Measurements from ENCODE around the gene ZNF266.

DNA sequence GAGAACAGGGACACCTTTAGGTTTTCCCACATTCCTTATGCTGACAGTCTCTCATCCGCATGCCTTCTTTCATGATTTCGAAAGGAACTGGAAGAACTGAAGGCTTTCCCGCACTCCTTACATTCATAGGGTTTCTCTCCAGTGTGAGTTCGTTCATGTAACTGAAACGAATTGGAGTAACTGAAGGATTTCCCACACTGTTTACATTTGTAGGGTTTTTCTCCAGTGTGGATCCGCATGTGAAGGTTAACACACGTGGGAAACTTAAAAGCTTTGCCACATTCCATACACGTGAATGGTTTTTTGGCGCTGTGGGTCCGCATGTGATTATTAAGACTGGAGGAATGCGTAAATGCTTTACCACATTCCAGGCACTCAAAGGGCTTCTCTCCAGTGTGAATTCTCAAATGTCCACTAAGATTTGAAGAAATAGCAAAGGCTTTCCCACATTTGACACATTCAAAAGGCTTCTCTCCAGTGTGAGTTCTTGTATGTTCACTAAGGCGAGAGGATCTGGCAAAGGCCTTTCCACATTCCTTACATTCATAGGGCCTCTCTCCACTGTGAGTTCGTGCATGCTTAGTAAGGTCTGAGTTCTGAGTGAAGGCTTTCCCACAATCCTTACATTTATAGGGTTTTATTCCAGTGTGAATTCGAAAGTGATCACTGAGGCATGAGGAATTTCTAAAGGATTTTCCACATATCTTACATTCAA is 22.0 kb downstream of the ZNF266 start:
- TF ChIP-seq, protein P1, sequence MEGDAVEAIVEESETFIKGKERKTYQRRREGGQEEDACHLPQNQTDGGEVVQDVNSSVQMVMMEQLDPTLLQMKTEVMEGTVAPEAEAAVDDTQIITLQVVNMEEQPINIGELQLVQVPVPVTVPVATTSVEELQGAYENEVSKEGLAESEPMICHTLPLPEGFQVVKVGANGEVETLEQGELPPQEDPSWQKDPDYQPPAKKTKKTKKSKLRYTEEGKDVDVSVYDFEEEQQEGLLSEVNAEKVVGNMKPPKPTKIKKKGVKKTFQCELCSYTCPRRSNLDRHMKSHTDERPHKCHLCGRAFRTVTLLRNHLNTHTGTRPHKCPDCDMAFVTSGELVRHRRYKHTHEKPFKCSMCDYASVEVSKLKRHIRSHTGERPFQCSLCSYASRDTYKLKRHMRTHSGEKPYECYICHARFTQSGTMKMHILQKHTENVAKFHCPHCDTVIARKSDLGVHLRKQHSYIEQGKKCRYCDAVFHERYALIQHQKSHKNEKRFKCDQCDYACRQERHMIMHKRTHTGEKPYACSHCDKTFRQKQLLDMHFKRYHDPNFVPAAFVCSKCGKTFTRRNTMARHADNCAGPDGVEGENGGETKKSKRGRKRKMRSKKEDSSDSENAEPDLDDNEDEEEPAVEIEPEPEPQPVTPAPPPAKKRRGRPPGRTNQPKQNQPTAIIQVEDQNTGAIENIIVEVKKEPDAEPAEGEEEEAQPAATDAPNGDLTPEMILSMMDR (conservative IDR thresholded peaks at IDR 0.05; ENCODE audit: low read length) = no peak
- no peak for TF ChIP-seq EZH2phosphoT487 (IDR thresholded peaks at IDR 0.05; ENCODE audit: borderline replicate concordance, low read depth, low read length)

Measured in OCI-LY7 (cell line).